Measurements from ENCODE around the gene SYNPO2. TPM values are rescaled to one million over a fixed set of nuclear protein-coding genes. Genes with fewer than 3 reads are reported as not detected.

The SYNPO2 gene
- total RNA-seq, 1 donor from 2014 or later: 2.9 TPM

- peaks cover 12% of the 10 kb centered on the region for H3K36me3 Mint-ChIP-seq (ENCODE audit: unreplicated experiment)
- no peaks in the 10 kb centered on the region for H3K4me1 Mint-ChIP-seq (ENCODE audit: low read depth, unreplicated experiment)
- H3K9me3 Mint-ChIP-seq (ENCODE audit: unreplicated experiment): peaks cover 2% of the 10 kb centered on the region
- H3K27ac Mint-ChIP-seq (ENCODE audit: unreplicated experiment): no peak overlapping the region
- H3K27me3 Mint-ChIP-seq (ENCODE audit: unreplicated experiment): no peaks in the 10 kb centered on the region
- no peak for TF ChIP-seq CTCF (IDR thresholded peaks at IDR 0.05; ENCODE audit: partially characterized antibody, unreplicated experiment)
- no peak overlapping the region for H3K4me3 Mint-ChIP-seq (ENCODE audit: unreplicated experiment)
- no peak for DNase-seq
These were observed 145.8 kb downstream of the SYNPO2 start for GRCh38 chr4:119034276-119035008.

DNA sequence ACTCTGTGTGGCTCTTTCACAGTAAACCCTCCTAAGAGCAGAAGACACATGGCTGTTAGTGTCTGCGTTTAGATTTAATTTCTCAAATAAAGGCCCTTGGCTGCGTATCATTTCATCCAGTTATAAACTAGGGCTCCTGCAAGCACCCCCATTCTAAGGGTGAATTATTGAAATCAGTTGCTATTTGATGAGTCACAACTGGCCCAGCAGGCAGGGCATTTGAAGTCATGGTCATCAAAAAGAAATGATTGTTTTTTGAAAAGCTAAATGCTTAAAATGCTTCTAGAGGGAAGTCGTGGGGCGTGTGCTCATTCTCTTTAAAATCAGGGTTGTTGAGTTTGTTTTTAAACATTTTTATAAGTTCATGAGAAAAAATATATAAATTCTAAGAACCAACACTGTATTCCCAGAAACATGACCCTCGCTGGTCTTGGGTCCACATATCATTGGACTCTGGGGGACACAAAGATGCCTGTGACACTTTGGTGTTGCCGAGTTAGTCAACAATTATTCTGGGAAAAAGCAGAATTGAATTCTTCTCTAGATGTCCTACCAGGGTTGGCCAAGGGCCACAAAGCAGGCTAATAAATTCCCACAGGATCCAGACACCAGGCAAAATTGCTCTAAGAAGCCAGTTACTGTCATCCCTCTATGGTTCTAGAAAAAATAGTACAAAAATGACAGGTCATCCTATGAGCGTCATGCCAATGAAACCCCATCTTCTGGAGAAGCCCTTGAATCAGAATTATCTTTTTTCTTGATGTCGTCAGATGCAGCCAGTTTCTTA is 147.5 kb downstream of the SYNPO2 start:
- Mint-ChIP-seq H3K9me3 (ENCODE audit: unreplicated experiment) (no peaks in the 10 kb centered on the region), H3K4me3 (ENCODE audit: unreplicated experiment) (no peak overlapping the region), H3K4me1 (ENCODE audit: low read depth, unreplicated experiment) (no peaks in the 10 kb centered on the region), H3K36me3 (ENCODE audit: unreplicated experiment) (peaks cover 7% of the 10 kb centered on the region), H3K27ac (ENCODE audit: unreplicated experiment) (no peak overlapping the region), H3K27me3 (ENCODE audit: unreplicated experiment) (no peaks in the 10 kb centered on the region)
- DNase-seq: no peak
- TF ChIP-seq CTCF (IDR thresholded peaks at IDR 0.05; ENCODE audit: partially characterized antibody, unreplicated experiment): no peak

GRCh38 chr4:119037709-119038108 is 149.1 kb downstream of the SYNPO2 start:
- Mint-ChIP-seq H3K4me1 (ENCODE audit: low read depth, unreplicated experiment) (no peaks in the 10 kb centered on the region), H3K27me3 (ENCODE audit: unreplicated experiment) (no peaks in the 10 kb centered on the region), H3K27ac (ENCODE audit: unreplicated experiment) (no peak overlapping the region), H3K9me3 (ENCODE audit: unreplicated experiment) (no peaks in the 10 kb centered on the region), H3K36me3 (ENCODE audit: unreplicated experiment) (no peaks in the 10 kb centered on the region), H3K4me3 (ENCODE audit: unreplicated experiment) (no peak overlapping the region)
- DNase-seq: no peak
- TF ChIP-seq CTCF (IDR thresholded peaks at IDR 0.05; ENCODE audit: partially characterized antibody, unreplicated experiment): no peak

DNA sequence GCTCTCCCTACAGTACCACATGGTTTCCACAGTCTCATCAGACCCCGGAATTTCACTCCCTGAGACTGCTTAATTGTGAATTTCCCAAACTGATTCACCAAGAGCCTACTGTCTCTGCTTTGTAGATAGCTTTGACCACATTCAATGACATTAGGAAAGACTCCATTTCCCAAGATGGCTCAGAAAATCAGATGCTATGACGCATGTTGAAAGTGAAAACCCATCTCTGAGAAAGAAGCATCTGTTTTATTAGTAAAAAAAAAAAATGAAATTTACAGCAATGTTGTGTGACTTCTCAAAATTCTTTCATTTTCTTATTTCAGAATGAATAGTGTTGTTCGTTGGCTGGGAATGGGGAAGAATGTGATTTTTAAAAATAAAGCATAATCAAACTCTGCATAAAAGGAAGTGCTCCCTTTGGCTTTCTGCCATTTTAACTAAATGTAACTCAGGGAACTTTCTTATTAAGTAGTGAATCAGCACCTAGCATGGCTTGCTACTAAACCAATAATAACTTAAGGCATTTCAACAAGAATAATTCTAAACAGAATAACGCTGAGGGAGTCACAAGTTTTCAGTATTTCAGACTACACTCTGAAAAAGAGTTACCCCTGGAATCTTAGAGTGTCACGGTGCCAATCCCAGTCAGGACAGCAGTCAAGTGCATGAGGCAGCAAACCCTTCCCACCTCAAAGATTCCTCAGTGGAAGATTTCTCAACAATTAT is 149.6 kb downstream of the SYNPO2 start:
- Mint-ChIP-seq H3K27me3 (ENCODE audit: unreplicated experiment) (no peaks in the 10 kb centered on the region), H3K9me3 (ENCODE audit: unreplicated experiment) (no peaks in the 10 kb centered on the region), H3K27ac (ENCODE audit: unreplicated experiment) (no peak overlapping the region), H3K36me3 (ENCODE audit: unreplicated experiment) (no peaks in the 10 kb centered on the region), H3K4me1 (ENCODE audit: low read depth, unreplicated experiment) (no peaks in the 10 kb centered on the region), H3K4me3 (ENCODE audit: unreplicated experiment) (no peak overlapping the region)
- DNase-seq: no peak
- no peak for TF ChIP-seq CTCF (IDR thresholded peaks at IDR 0.05; ENCODE audit: partially characterized antibody, unreplicated experiment)

All from glutamatergic neuron (in vitro differentiated cells).